HepG2 (cell line): ENCODE measurements around the gene MIA. TPM values are rescaled to one million over a fixed set of nuclear protein-coding genes. Genes with fewer than 3 reads are reported as not detected.
"Not testable (repeated sequence)": the region's sequence is repeated elsewhere in the genome, so short reads cannot be mapped to it uniquely, and the experiment has no call there.

ENCODE experiments used
- ATAC-seq: fragments of 200-7000 bp; cut with Tn5 transposase; 3 replicates; pipeline ENCODE4 v1.9.1; 2020; ENCODE audit warnings: mild to moderate bottlenecking, moderate library complexity
- BruUV-seq: library from RNA; stranded (reverse); fragments of 400-500 nt; replicated peaks from 2 replicates; lab custom pipeline; 2021; lab: Mats Ljungman, UMichigan
- CTCF ChIA-PET: fragments of 300-600 bp; formaldehyde crosslinking; extraction: SDS; loops from one replicate; lab custom pipeline; 2021; ENCODE audit warnings: low total read pairs, inconsistent platforms, low intra/inter-chr PET ratio; lab: Yijun Ruan, JAX
- POLR2A ChIA-PET: fragments of 350-600 bp; sonication (Branson Sonifier 250); formaldehyde crosslinking; loops from one replicate; lab custom pipeline; 2020; ENCODE audit warnings: antibody characterized with exemption, inconsistent platforms; lab: Yijun Ruan, JAX
- DNase-seq: peaks from one replicate; pipeline ENCODE4 v3.0.0-alpha.2; 2015; ENCODE audit warnings: low spot score
- FAIRE-seq: peaks from 3 replicates; lab custom pipeline; 2011; peaks lifted over from hg19 to GRCh38; lab: Jason Lieb, UNC
- H2AFZ ChIP-seq: one replicate; pipeline ENCODE4 v1.6.1; 2011; ENCODE audit warnings: low read length, inconsistent platforms
- H3K27ac ChIP-seq: fragments of 300-600 bp; 3 replicates; pipeline ENCODE4 v1.8.0; 2011; ENCODE audit warnings: mixed run types, mild to moderate bottlenecking, mixed read lengths, low read length, inconsistent platforms; ENCODE audit not compliant: insufficient read depth; ENCODE audit errors: extremely low read length
- H3K27me3 ChIP-seq, 2 experiments: fragments of 200-600 bp in 1 of 2; 2 replicates in 1 of 2; 3 replicates in 1 of 2; pipeline versions ENCODE4 v1.6.0 to v1.8.0; 2011; ENCODE audit warnings: low read length in 2 of 2, mild to moderate bottlenecking in 2 of 2, moderate library complexity in 2 of 2, inconsistent platforms in 1 of 2; ENCODE audit not compliant: insufficient read depth in 2 of 2, control insufficient read depth in 1 of 2
- H3K36me3 ChIP-seq, 2 experiments: fragments of 200-600 bp in 1 of 2; replicated peaks in 1 of 2; 2 replicates in 1 of 2; 3 replicates in 1 of 2; pipeline versions ENCODE4 v1.5.1 to v1.8.0; 2011; ENCODE audit warnings: low read length in 2 of 2, inconsistent platforms in 1 of 2; ENCODE audit not compliant: insufficient read depth in 2 of 2, control insufficient read depth in 1 of 2
- H3K4me1 ChIP-seq: 2 replicates; pipeline ENCODE4 v1.5.1; 2012; ENCODE audit warnings: low read length, inconsistent platforms; ENCODE audit not compliant: insufficient read depth
- H3K4me2 ChIP-seq: 2 replicates; pipeline ENCODE4 v1.6.0; 2011; ENCODE audit warnings: low read depth, low read length, inconsistent platforms
- H3K4me3 ChIP-seq, 3 experiments: fragments of 200-600 bp in 1 of 3; sonication (generic), shearing (Covaris generic) in 1 of 3; replicated peaks in 1 of 3; 2 replicates each; pipeline ENCODE4 v1.5.1; 2011 to 2016; ENCODE audit warnings: low read length in 3 of 3, inconsistent platforms in 2 of 3, low read depth in 2 of 3, mild to moderate bottlenecking in 2 of 3, control low read depth in 1 of 3, mixed read lengths in 1 of 3; ENCODE audit not compliant: insufficient read depth in 1 of 3
- H3K79me2 ChIP-seq: one replicate; pipeline ENCODE4 v1.6.1; 2011; ENCODE audit warnings: low read length, inconsistent platforms; ENCODE audit not compliant: insufficient read depth
- H3K9ac ChIP-seq: 2 replicates; pipeline ENCODE4 v1.6.0; 2011; ENCODE audit warnings: mild to moderate bottlenecking, low read depth, low read length, inconsistent platforms; ENCODE audit not compliant: insufficient read depth
- H3K9me3 ChIP-seq: 2 replicates; pipeline ENCODE4 v1.5.1; 2012; ENCODE audit warnings: mild to moderate bottlenecking, low read length
- H4K20me1 ChIP-seq: 2 replicates; pipeline ENCODE4 v1.6.0; 2011; ENCODE audit warnings: inconsistent platforms, mild to moderate bottlenecking, low read length, moderate library complexity; ENCODE audit not compliant: insufficient read depth
- CBX5 ChIP-seq: sonication (generic); formaldehyde crosslinking; IDR thresholded peaks from 2 replicates; pipeline ENCODE4 v1.4.0; 2020; ENCODE audit warnings: missing genetic modification reagents, borderline replicate concordance
- ZBTB7A ChIP-seq: sonication (generic); formaldehyde crosslinking; IDR thresholded peaks from 2 replicates; pipeline ENCODE4 v1.8.0; 2022; ENCODE audit warnings: mild to moderate bottlenecking, missing genetic modification reagents
- ZNF138 ChIP-seq: sonication (generic); formaldehyde crosslinking; IDR thresholded peaks from 2 replicates; pipeline ENCODE4 v1.5.0; 2020; ENCODE audit warnings: mild to moderate bottlenecking, low read depth, missing genetic modification reagents
- ZNF34 ChIP-seq: sonication (generic); formaldehyde crosslinking; IDR thresholded peaks from 2 replicates; pipeline ENCODE4 v1.4.0; 2020; ENCODE audit warnings: mild to moderate bottlenecking, missing genetic modification reagents, borderline replicate concordance
- ZNF496 ChIP-seq: sonication (generic); formaldehyde crosslinking; IDR thresholded peaks from 2 replicates; pipeline ENCODE4 v1.8.1; 2023; ENCODE audit warnings: mild to moderate bottlenecking, moderate library complexity, missing genetic modification reagents; ENCODE audit not compliant: insufficient replicate concordance
- ZNF570 ChIP-seq: sonication (generic); formaldehyde crosslinking; IDR thresholded peaks from 2 replicates; pipeline ENCODE4 v1.4.0; 2020; ENCODE audit warnings: mild to moderate bottlenecking, missing genetic modification reagents, borderline replicate concordance
- ZNF720 ChIP-seq: sonication (generic); formaldehyde crosslinking; IDR thresholded peaks from 2 replicates; pipeline ENCODE4 v1.4.0; 2020; ENCODE audit warnings: missing genetic modification reagents
- ZNF772 ChIP-seq: sonication (generic); formaldehyde crosslinking; IDR thresholded peaks from 2 replicates; pipeline ENCODE4 v1.5.0; 2020; ENCODE audit warnings: mild to moderate bottlenecking, missing genetic modification reagents
- WGBS: methylation state at CpG from one replicate; pipeline ENCODE4 v1.1.6; 2017; ENCODE audit warnings: low lambda C conversion rate; 5-methylcytosine and 5-hydroxymethylcytosine counted together
- in situ Hi-C: cut with HindIII; loops from 2 replicates; pipeline ENCODE4 v1.10.0; 2017; ENCODE audit warnings: low pct_unique_long_range_greater_than_20kb; ENCODE audit not compliant: extremely low pct_ligation_motif_present
- intact Hi-C: fragments of 100-400 bp; cut with micrococcal nuclease; formaldehyde crosslinking; loops from one replicate; pipeline ENCODE4 v1.10.0; 2022; ENCODE audit not compliant: unreplicated experiment
- polyA plus RNA-seq, 8 experiments: library from polyadenylated mRNA; depleted of rRNA in 3 of 8; stranded (reverse) in 7 of 8; unstranded in 1 of 8; fragments of >200 nt; fragmentation: Illumina TruSeq in 4 of 8; extraction: Trizol in 4 of 8; gene quantifications; 2 replicates each; pipeline versions ENCODE4 v1.2.1 to v1.2.3, GENCODE V29; 2011 to 2016; ENCODE audit warnings: low read depth in 4 of 8, missing spikeins in 1 of 8, mixed read lengths in 1 of 8; ENCODE audit not compliant: insufficient read depth in 1 of 8
- total RNA-seq, 5 experiments: library from RNA; depleted of rRNA; stranded (reverse); fragments of >200 nt; fragmentation: Illumina TruSeq; extraction: Trizol; gene quantifications; 2 replicates each; pipeline ENCODE4 v1.2.3, GENCODE V29; 2016; ENCODE audit warnings: low read depth in 1 of 5
- TF ChIP-seq, protein P1 (sequence below): sonication (generic); formaldehyde crosslinking; IDR thresholded peaks from 2 replicates; pipeline ENCODE4 v1.4.0; 2020; ENCODE audit warnings: missing genetic modification reagents

Gene MIA
- total and polyA plus RNA-seq, 2 of the 13 experiments (the other 11 are each of a cell fraction or from before 2014, with no cell fraction given) = 0.61 TPM; not detected in 1

DNA sequence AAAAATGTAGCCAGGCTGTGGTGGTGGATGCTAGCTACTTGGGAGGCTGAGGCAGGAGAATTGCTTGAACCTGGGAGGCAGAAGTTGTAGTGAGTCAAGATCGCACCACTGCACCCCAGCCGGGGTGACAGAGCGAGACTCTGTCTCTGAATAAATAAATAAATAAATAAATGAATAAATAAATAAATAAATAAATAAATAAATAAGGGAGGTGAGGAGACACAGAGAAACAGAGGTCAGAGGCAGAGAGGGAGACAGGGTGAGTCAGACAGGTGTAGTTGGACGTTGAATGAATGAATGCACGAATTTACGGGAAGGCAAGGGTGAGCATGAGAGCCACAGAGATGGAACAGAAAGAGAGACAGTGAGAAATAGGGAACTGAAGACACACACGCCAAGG lies 5.8 kb downstream of the MIA start (continued):
- TF ChIP-seq, protein P1, sequence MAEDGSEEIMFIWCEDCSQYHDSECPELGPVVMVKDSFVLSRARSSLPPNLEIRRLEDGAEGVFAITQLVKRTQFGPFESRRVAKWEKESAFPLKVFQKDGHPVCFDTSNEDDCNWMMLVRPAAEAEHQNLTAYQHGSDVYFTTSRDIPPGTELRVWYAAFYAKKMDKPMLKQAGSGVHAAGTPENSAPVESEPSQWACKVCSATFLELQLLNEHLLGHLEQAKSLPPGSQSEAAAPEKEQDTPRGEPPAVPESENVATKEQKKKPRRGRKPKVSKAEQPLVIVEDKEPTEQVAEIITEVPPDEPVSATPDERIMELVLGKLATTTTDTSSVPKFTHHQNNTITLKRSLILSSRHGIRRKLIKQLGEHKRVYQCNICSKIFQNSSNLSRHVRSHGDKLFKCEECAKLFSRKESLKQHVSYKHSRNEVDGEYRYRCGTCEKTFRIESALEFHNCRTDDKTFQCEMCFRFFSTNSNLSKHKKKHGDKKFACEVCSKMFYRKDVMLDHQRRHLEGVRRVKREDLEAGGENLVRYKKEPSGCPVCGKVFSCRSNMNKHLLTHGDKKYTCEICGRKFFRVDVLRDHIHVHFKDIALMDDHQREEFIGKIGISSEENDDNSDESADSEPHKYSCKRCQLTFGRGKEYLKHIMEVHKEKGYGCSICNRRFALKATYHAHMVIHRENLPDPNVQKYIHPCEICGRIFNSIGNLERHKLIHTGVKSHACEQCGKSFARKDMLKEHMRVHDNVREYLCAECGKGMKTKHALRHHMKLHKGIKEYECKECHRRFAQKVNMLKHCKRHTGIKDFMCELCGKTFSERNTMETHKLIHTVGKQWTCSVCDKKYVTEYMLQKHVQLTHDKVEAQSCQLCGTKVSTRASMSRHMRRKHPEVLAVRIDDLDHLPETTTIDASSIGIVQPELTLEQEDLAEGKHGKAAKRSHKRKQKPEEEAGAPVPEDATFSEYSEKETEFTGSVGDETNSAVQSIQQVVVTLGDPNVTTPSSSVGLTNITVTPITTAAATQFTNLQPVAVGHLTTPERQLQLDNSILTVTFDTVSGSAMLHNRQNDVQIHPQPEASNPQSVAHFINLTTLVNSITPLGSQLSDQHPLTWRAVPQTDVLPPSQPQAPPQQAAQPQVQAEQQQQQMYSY (CRISPR knock-in tag) = no peak
- TF ChIP-seq ZNF496 (CRISPR knock-in tag) (no peak), ZNF772 (no peak), ZBTB7A (CRISPR knock-in tag) (no peak), CBX5 (CRISPR knock-in tag) (no peak), ZNF720 (CRISPR knock-in tag) (no peak), ZNF34 (CRISPR knock-in tag) (no peak)

DNA sequence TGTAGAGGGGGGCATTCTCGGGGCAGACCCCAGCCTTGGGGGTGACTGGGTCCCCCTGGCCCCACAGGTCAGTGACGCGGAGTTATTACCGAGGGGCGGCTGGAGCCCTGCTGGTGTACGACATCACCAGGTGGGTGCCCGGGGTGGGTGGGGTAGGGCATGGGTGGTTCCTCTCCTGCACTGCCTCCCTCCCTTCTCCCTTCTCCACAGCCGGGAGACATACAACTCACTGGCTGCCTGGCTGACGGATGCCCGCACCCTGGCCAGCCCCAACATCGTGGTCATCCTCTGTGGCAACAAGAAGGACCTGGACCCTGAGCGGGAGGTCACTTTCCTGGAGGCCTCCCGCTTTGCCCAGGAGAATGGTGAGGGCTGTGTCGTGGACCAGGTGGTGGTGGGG lies 8.4 kb downstream of the MIA start:
- Histone ChIP-seq H3K4me1 (peaks cover 38% of the 10 kb centered on the region), H4K20me1 (no peaks in the 10 kb centered on the region), H3K27ac (no peak overlapping the region), H2AFZ (no peak overlapping the region), H3K9ac (no peak overlapping the region), H3K9me3 (no peaks in the 10 kb centered on the region), H3K4me2 (no peak overlapping the region), H3K27me3 (no peaks in the 10 kb centered on the region), H3K79me2 (no peaks in the 10 kb centered on the region), H3K36me3 (no peaks in the 10 kb centered on the region), H3K4me3 (no peak overlapping the region)
- intact Hi-C loops (no loop called here), in situ Hi-C loops (no loop called here)
- DNase-seq (no peak), ATAC-seq (no peak), FAIRE-seq (no peak)
- ChIA-PET POLR2A (no interaction called here), CTCF (no interaction called here)
- BruUV-seq = no TSS peak
- WGBS = 73% methylated on average over 12 of the region's 14 CpGs
- no peak for TF ChIP-seq ZNF570 (CRISPR knock-in tag)
- no peak for TF ChIP-seq ZNF138 (CRISPR knock-in tag)

DNA sequence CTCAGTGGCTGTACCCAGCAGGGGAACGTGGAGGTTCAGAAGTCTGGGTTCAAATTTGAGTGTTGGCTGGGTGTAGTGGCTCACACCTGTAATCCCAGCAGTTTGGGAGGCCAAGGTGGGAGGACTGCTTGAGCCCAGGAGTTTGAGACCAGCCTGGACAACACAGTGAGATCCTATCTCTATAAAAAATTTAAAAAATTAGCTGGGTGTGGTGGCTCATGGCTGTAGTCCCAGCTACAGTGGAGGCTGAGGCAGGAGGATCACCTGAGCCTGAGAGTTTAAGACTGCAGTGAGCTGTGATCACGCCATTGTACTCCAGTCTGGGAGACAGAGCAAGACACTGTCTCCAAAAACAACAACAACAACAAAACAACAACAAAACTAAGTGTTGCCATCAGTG lies 8.8 kb downstream of the MIA start:
- CTCF ChIA-PET, POLR2A ChIA-PET, H3K4me3 ChIP-seq, H4K20me1 ChIP-seq, H3K27me3 ChIP-seq, FAIRE-seq, BruUV-seq, DNase-seq, intact Hi-C loops, in situ Hi-C loops, H3K9ac ChIP-seq, H3K36me3 ChIP-seq, H3K9me3 ChIP-seq, ATAC-seq, H3K79me2 ChIP-seq, H3K27ac ChIP-seq, H2AFZ ChIP-seq, H3K4me2 ChIP-seq: not testable (repeated sequence)
- 94% methylated on average over 2 of the region's 2 CpGs for WGBS
- H3K4me1 ChIP-seq = peaks cover 34% of the 10 kb centered on the region
